Keratinocyte (primary cell): ENCODE data around the gene SPP2.

ENCODE experiments used
- CTCF ChIP-seq, 3 experiments: IDR thresholded peaks in 1 of 3; conservative IDR thresholded peaks in 1 of 3; optimal IDR thresholded peaks in 1 of 3; 2 replicates in 2 of 3; 3 replicates in 1 of 3; pipeline versions ENCODE3 to v1.5.1; 2011; ENCODE audit warnings: low read length in 3 of 3, mild to moderate bottlenecking in 3 of 3, moderate library complexity in 2 of 3, control low read depth in 1 of 3, inconsistent platforms in 1 of 3; ENCODE audit not compliant: insufficient read depth in 2 of 3; ENCODE audit errors: extremely low read depth in 1 of 3
- EZH2 ChIP-seq: IDR thresholded peaks from one replicate; pipeline ENCODE4 v1.6.1; 2012; ENCODE audit warnings: inconsistent platforms, mild to moderate bottlenecking, low read length, moderate library complexity

GRCh38 chr2:234033174-234033573 is 17.3 kb upstream of the SPP2 start:
- TF ChIP-seq CTCF (optimal IDR thresholded peaks at IDR 0.05 in 1 of 3, IDR thresholded peaks at IDR 0.05 in 1 of 3, conservative IDR thresholded peaks at IDR 0.05 in 1 of 3; ENCODE audit: extremely low read depth in 1 of 3, insufficient read depth in 2 of 3, low read length in 3 of 3) = no peak
- TF ChIP-seq EZH2 = no peak
